OCI-LY7 (cell line): ENCODE measurements around the gene TSPAN11. TPM values are rescaled to one million over a fixed set of nuclear protein-coding genes. Genes with fewer than 3 reads are reported as not detected.

Source experiments
- BruUV-seq: library from RNA; stranded (reverse); fragments of 400-500 nt; replicated peaks from 2 replicates; lab custom pipeline; 2021; lab: Mats Ljungman, UMichigan
- CTCF ChIA-PET: fragments of 300-600 bp; sonication (Branson Sonifier 250); formaldehyde crosslinking; loops from one replicate; lab custom pipeline; 2022; ENCODE audit warnings: antibody characterized with exemption; ENCODE audit not compliant: unreplicated experiment; lab: Charles Lee
- POLR2A ChIA-PET: fragments of 300-600 bp; sonication (Branson Sonifier 250); formaldehyde crosslinking; loops from one replicate; lab custom pipeline; 2022; ENCODE audit warnings: antibody characterized with exemption; lab: Charles Lee
- DNase-seq: peaks from one replicate; pipeline ENCODE4 v3.0.0-alpha.2; 2015; ENCODE audit warnings: low spot score
- H2AFZ ChIP-seq: fragments of 200-600 bp; sonication (generic), shearing (Covaris generic); 2 replicates; pipeline ENCODE4 v1.6.1; 2014; ENCODE audit warnings: mild to moderate bottlenecking, antibody characterized with exemption, low read length, moderate library complexity
- H3K27ac ChIP-seq: fragments of 200-600 bp; sonication (generic); 2 replicates; pipeline ENCODE4 v1.5.1; 2014; ENCODE audit warnings: mixed run types, low read depth, mild to moderate bottlenecking, moderate library complexity, low read length, inconsistent platforms; ENCODE audit not compliant: poor library complexity, severe bottlenecking
- H3K36me3 ChIP-seq: fragments of 200-600 bp; sonication (generic); 2 replicates; pipeline ENCODE4 v1.6.1; 2014; ENCODE audit warnings: mild to moderate bottlenecking, antibody characterized with exemption, low read length, moderate library complexity, mixed read lengths; ENCODE audit not compliant: insufficient read depth
- H3K4me1 ChIP-seq: fragments of 200-600 bp; sonication (generic); 2 replicates; pipeline ENCODE4 v1.5.1; 2014; ENCODE audit warnings: mild to moderate bottlenecking, low read length; ENCODE audit not compliant: insufficient read depth, poor library complexity, severe bottlenecking
- H3K4me2 ChIP-seq: fragments of 200-600 bp; sonication (generic); 2 replicates; pipeline ENCODE4 v1.6.1; 2014; ENCODE audit warnings: mild to moderate bottlenecking, low read length
- H3K4me3 ChIP-seq: fragments of 200-600 bp; sonication (generic); 2 replicates; pipeline ENCODE4 v1.5.1; 2014; ENCODE audit warnings: mild to moderate bottlenecking, low read depth, low read length; ENCODE audit not compliant: poor library complexity, severe bottlenecking
- H3K79me2 ChIP-seq: fragments of 200-600 bp; sonication (generic); 2 replicates; pipeline ENCODE4 v1.6.1; 2016; ENCODE audit warnings: low read depth, mild to moderate bottlenecking, low read length, moderate library complexity, mixed read lengths; ENCODE audit not compliant: insufficient read depth
- H3K9me2 ChIP-seq: fragments of 200-600 bp; sonication (generic); 2 replicates; pipeline ENCODE4 v1.6.1; 2016; ENCODE audit warnings: mild to moderate bottlenecking, low read length, mixed read lengths; ENCODE audit not compliant: insufficient read depth
- H3K9me3 ChIP-seq: fragments of 200-600 bp; sonication (generic); 2 replicates; pipeline ENCODE4 v1.6.1; 2014; ENCODE audit warnings: mild to moderate bottlenecking, mixed run types, low read length, mixed read lengths
- H4K20me1 ChIP-seq: fragments of 200-600 bp; sonication (generic); 2 replicates; pipeline ENCODE4 v1.6.1; 2014; ENCODE audit warnings: mild to moderate bottlenecking, antibody characterized with exemption, low read length, moderate library complexity, mixed read lengths; ENCODE audit not compliant: insufficient read depth
- CTCF ChIP-seq: fragments of 200-600 bp; sonication (generic); conservative IDR thresholded peaks from 2 replicates; pipeline ENCODE4 v1.5.1; 2014; ENCODE audit warnings: mild to moderate bottlenecking, antibody characterized with exemption, low read length, moderate library complexity, mixed read lengths
- EZH2phosphoT487 ChIP-seq: fragments of 200-600 bp; sonication (generic); IDR thresholded peaks from 2 replicates; pipeline ENCODE4 v1.6.1; 2018; ENCODE audit warnings: low read depth, borderline replicate concordance, mild to moderate bottlenecking, mixed run types, antibody characterized with exemption, low read length, moderate library complexity, mixed read lengths
- intact Hi-C: fragments of 100-400 bp; cut with micrococcal nuclease; formaldehyde crosslinking; loops from one replicate; pipeline ENCODE4 v1.10.0; 2022; ENCODE audit not compliant: unreplicated experiment
- total RNA-seq, 2 experiments: library from RNA; depleted of rRNA in 1 of 2; stranded (reverse); fragments of >200 nt in 1 of 2; shearing (Covaris generic) in 1 of 2; gene quantifications; 2 replicates each; pipeline ENCODE4 v1.2.3, GENCODE V29; 2014 to 2022

TSPAN11 gene
- total RNA-seq, 2 experiments from 2014 or later, result not detected

- intact Hi-C loops, result no loop called here
- H2AFZ ChIP-seq, result no peak overlapping the region
- no peaks in the 10 kb centered on the region for H3K9me2 ChIP-seq
- peaks cover 29% of the 10 kb centered on the region for H3K4me1 ChIP-seq
- H4K20me1 ChIP-seq, result no peaks in the 10 kb centered on the region
- no peaks in the 10 kb centered on the region for H3K79me2 ChIP-seq
- H3K9me3 ChIP-seq, result no peaks in the 10 kb centered on the region
- no peak overlapping the region for H3K4me3 ChIP-seq
- DNase-seq, result no peak
- H3K36me3 ChIP-seq, result no peaks in the 10 kb centered on the region
- CTCF ChIA-PET, result no interaction called here
- TF ChIP-seq EZH2phosphoT487 (no peak), CTCF (no peak)
- no TSS peak for BruUV-seq
- no peak overlapping the region for H3K27ac ChIP-seq
- H3K4me2 ChIP-seq, result no peak overlapping the region
- POLR2A ChIA-PET, result interaction anchor here (1.5 to 1.8 kb wide), 2 partner anchors 9 to 15 kb away, joined by 5 to 6 read pairs; no protein-coding TSS in a partner anchor
Measured at GRCh38 chr12:31037028-31037427, 110.5 kb downstream of the TSPAN11 start.

GRCh38 chr12:31037931-31038330, 111.4 kb downstream of the TSPAN11 start:
- intact Hi-C loops, result no loop called here
- Histone ChIP-seq H3K27ac (no peak overlapping the region), H3K36me3 (no peaks in the 10 kb centered on the region), H3K9me2 (no peaks in the 10 kb centered on the region), H4K20me1 (no peaks in the 10 kb centered on the region), H3K79me2 (no peaks in the 10 kb centered on the region), H3K9me3 (no peaks in the 10 kb centered on the region), H3K4me2 (no peak overlapping the region), H3K4me1 (peaks cover 20% of the 10 kb centered on the region), H2AFZ (no peak overlapping the region), H3K4me3 (no peak overlapping the region)
- POLR2A ChIA-PET, result interaction anchor here (1.5 to 1.8 kb wide), 2 partner anchors 10 to 16 kb away, joined by 5 to 6 read pairs; no protein-coding TSS in a partner anchor
- DNase-seq, result no peak
- CTCF ChIA-PET, result no interaction called here
- TF ChIP-seq CTCF, result 0 out of 2 replicates have a peak, but pooled peaks have one; percentile 9
- no peak for TF ChIP-seq EZH2phosphoT487
- BruUV-seq, result no TSS peak

GRCh38 chr12:31041033-31041564, 114.6 kb downstream of the TSPAN11 start:
- Histone ChIP-seq H3K9me2 (no peaks in the 10 kb centered on the region), H3K9me3 (no peaks in the 10 kb centered on the region), H3K79me2 (no peaks in the 10 kb centered on the region), H2AFZ (no peak overlapping the region), H3K4me3 (no peak overlapping the region), H4K20me1 (no peaks in the 10 kb centered on the region), H3K36me3 (no peaks in the 10 kb centered on the region), H3K4me1 (peaks cover 6% of the 10 kb centered on the region), H3K4me2 (no peak overlapping the region), H3K27ac (no peak overlapping the region)
- DNase-seq, result no peak
- intact Hi-C loops, result no loop called here
- ChIA-PET POLR2A (interaction anchor here (0.8 to 1.3 kb wide), 2 partner anchors 10 to 19 kb away, joined by 3 to 5 read pairs; no protein-coding TSS in a partner anchor), CTCF (no interaction called here)
- no TSS peak for BruUV-seq
- TF ChIP-seq EZH2phosphoT487 (no peak), CTCF (no peak)
